HFFc6 (cell line): Measurements from ENCODE around the gene RCL1. TPM values are rescaled to one million over a fixed set of nuclear protein-coding genes. Genes with fewer than 3 reads are reported as not detected.

Experiments used
- DNase-seq: peaks from one replicate; pipeline ENCODE4 v3.0.0-alpha.2; 2018
- H3K27ac Mint-ChIP-seq: 2 replicates; pipeline ENCODE4 v1.8.0; 2020; ENCODE audit warnings: mild to moderate bottlenecking, mixed read lengths
- H3K27me3 Mint-ChIP-seq: 2 replicates; pipeline ENCODE4 v1.8.0; 2021; ENCODE audit warnings: mild to moderate bottlenecking, moderate library complexity, mixed read lengths; ENCODE audit not compliant: insufficient read depth
- H3K36me3 Mint-ChIP-seq: 2 replicates; pipeline ENCODE4 v1.8.0; 2021; ENCODE audit warnings: low read depth, mixed read lengths
- H3K4me1 Mint-ChIP-seq: 2 replicates; pipeline ENCODE4 v1.8.0; 2020; ENCODE audit warnings: low read depth, mixed read lengths
- H3K4me3 Mint-ChIP-seq: 2 replicates; pipeline ENCODE4 v1.8.0; 2020; ENCODE audit warnings: mild to moderate bottlenecking, moderate library complexity, mixed read lengths
- H3K9me3 Mint-ChIP-seq: 2 replicates; pipeline ENCODE4 v1.8.0; 2020; ENCODE audit warnings: mild to moderate bottlenecking, mixed read lengths
- total RNA-seq, 6 experiments: library from RNA; stranded (reverse); fragmentation: NEBNext Ultra II Directional; extraction: Animal tissue kit (Norgen Biotek cat#: 25700); gene quantifications; 2 replicates in 1 of 6; 3 replicates in 5 of 6; pipeline ENCODE4 v1.2.3, GENCODE V29; 2021
- TF ChIP-seq, protein P1 (sequence below): fragments of 200-600 bp; sonication (generic); IDR thresholded peaks from 2 replicates; pipeline ENCODE4 v1.5.0; 2021; ENCODE audit warnings: antibody characterized with exemption, mild to moderate bottlenecking

RCL1 gene
- total RNA-seq, 6 experiments from 2014 or later: 7.4 to 9.8 (median 8.1) TPM

DNA sequence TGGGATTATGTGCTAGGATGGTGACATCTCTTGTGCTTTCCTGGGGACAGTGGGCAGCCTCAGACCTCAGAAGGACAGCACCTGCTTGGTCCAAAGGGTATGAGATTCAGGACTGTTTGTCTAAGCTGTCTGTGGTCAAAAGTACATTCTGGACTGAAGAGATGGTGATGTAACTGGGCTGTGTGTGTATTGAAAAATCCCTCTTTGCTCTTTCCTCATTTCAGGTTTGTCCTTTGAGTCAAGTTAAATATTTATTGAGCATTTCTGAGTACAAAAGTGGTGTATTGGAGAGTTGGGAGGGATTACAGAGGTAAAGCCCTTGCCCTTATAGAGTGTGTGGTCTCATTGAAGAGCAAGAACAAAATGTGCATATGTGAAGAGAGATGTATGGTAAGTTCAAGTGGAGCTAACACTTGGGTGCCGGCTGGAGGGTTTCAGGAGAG is 46.7 kb downstream of the RCL1 start:
- no peak for DNase-seq
- TF ChIP-seq, protein P1, sequence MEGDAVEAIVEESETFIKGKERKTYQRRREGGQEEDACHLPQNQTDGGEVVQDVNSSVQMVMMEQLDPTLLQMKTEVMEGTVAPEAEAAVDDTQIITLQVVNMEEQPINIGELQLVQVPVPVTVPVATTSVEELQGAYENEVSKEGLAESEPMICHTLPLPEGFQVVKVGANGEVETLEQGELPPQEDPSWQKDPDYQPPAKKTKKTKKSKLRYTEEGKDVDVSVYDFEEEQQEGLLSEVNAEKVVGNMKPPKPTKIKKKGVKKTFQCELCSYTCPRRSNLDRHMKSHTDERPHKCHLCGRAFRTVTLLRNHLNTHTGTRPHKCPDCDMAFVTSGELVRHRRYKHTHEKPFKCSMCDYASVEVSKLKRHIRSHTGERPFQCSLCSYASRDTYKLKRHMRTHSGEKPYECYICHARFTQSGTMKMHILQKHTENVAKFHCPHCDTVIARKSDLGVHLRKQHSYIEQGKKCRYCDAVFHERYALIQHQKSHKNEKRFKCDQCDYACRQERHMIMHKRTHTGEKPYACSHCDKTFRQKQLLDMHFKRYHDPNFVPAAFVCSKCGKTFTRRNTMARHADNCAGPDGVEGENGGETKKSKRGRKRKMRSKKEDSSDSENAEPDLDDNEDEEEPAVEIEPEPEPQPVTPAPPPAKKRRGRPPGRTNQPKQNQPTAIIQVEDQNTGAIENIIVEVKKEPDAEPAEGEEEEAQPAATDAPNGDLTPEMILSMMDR: no peak
- H3K4me1 Mint-ChIP-seq: peaks cover 46% of the 10 kb centered on the region
- no peaks in the 10 kb centered on the region; the same call in 1 of the 2 replicates for H3K27me3 Mint-ChIP-seq
- peaks cover 19% of the 10 kb centered on the region for H3K36me3 Mint-ChIP-seq
- H3K4me3 Mint-ChIP-seq: no peak overlapping the region
- H3K27ac Mint-ChIP-seq: no peak overlapping the region
- no peaks in the 10 kb centered on the region for H3K9me3 Mint-ChIP-seq

DNA sequence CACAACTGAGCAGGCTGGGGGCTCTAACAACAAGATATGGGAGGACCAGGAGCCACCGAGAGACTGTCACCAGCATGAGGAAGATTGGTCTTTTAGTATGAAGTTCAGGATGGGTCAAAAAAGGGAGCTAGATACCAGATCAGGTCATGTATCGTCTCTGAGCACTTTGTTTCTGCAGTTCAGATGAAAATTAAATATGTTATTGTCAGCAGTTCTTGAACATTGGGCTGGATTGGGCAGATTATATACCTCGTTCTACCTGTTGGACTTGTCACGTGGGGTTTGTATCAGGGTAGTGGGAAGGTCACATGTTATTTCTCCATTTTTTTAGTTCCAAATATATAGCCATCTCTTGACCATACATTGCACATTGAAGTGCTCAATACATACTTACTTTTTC is 47.3 kb downstream of the RCL1 start:
- no peak overlapping the region for H3K27ac Mint-ChIP-seq
- H3K27me3 Mint-ChIP-seq: no peaks in the 10 kb centered on the region; the same call in 1 of the 2 replicates
- H3K4me3 Mint-ChIP-seq: no peak overlapping the region

DNA sequence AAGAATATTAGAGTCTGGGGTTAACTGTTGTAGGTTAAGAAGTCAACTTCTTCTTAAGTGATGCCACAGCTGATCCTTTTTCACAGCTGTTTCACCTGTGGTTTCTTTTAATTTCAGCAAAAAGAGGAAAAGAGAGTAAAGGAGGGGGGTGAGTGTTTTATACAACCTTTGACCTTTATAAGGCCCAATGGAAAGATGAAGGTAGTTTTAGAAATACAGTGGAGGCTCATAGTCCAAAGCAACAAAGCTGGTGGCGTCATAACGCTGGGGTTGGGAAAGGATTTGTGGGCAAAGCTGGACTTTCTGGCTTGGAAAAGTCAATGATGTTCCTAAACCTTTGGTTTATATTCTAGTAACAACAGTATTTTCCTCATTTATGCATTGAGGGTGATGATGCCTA is 49.5 kb downstream of the RCL1 start:
- Mint-ChIP-seq H3K27me3 (no peaks in the 10 kb centered on the region), H3K9me3 (no peaks in the 10 kb centered on the region), H3K36me3 (peaks cover 13% of the 10 kb centered on the region), H3K4me1 (peaks cover 24% of the 10 kb centered on the region), H3K27ac (no peak overlapping the region), H3K4me3 (no peak overlapping the region)
- TF ChIP-seq, protein P1: no peak
- no peak for DNase-seq

More for the DNA sequence above, 47.3 kb downstream of the RCL1 start:
- Mint-ChIP-seq H3K36me3 (peaks cover 20% of the 10 kb centered on the region), H3K9me3 (no peaks in the 10 kb centered on the region), H3K4me1 (peaks cover 41% of the 10 kb centered on the region)
- TF ChIP-seq, protein P1: no peak
- no peak for DNase-seq

DNA sequence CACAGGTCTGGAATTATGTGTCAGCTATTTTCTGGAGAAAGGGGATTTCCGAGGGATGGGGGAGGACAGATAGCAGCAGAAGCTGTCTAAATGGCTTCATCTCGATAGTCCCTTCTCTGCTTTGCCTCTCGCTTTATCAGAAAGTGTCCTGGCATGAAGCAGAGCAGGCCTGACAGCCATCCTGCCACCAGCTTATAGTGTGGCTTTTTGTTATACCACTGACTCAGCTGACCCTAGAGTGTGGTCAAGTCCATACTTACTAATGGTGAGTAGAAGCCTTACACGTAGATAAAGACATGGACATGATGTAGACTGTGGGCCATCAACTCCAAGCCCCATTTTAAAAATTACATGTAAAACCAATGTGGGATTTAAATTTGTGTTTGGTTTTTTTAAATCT is 50.0 kb downstream of the RCL1 start:
- no peak for DNase-seq
- TF ChIP-seq, protein P1: no peak

DNA sequence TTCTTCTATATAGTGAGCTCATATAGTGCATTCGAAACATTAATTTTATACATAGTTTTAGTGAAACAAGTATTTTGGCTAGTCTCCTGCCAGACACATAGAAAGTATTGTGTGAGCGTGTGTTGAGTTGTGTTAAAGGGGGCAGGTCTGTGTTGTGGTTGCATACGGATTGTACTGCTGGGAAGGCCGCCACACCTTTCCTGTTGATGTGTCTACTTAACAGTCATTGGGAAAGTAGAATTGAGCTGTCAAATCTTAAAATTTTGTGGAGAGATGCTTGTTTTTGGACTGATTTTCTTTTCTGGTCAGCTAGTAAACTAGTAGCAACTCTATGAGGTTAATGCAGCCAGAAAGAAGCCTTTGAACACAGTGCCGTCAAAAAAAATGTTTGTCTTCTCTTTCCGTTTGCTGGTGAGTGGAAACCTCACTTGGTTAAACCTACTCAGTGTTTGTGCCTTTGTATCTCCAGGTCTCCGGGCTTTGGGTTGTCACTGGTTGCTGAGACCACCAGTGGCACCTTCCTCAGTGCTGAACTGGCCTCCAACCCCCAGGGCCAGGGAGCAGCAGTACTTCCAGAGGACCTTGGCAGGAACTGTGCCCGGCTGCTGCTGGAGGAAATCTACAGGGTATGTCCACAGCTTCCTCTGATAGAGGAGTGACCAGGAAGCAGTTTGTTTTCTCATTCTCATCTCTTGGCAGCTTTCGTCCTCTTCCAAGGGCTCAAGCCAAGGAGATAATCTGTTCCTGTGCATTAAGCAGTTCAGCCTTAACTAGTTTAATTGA is 51.5 kb downstream of the RCL1 start:
- Mint-ChIP-seq H3K27ac (no peak overlapping the region), H3K36me3 (peaks cover 13% of the 10 kb centered on the region), H3K9me3 (no peaks in the 10 kb centered on the region), H3K4me3 (no peak overlapping the region), H3K27me3 (no peaks in the 10 kb centered on the region), H3K4me1 (peaks cover 11% of the 10 kb centered on the region; the same call in 1 of the 2 replicates)
- TF ChIP-seq, protein P1: no peak
- DNase-seq: no peak

More for the DNA sequence above, 50.0 kb downstream of the RCL1 start:
- Mint-ChIP-seq H3K27ac (no peak overlapping the region), H3K9me3 (no peaks in the 10 kb centered on the region), H3K36me3 (peaks cover 13% of the 10 kb centered on the region), H3K4me1 (peaks cover 19% of the 10 kb centered on the region), H3K4me3 (no peak overlapping the region), H3K27me3 (no peaks in the 10 kb centered on the region)
